Hippocampal formation (tissue), 2 donors: ENCODE measurements around the gene SIX2.

Source experiments
- DNase-seq, 2 donors: peaks; one replicate each; lab custom pipeline; 2025; lab: John Stamatoyannopoulos, UW

The SIX2 gene

DNA sequence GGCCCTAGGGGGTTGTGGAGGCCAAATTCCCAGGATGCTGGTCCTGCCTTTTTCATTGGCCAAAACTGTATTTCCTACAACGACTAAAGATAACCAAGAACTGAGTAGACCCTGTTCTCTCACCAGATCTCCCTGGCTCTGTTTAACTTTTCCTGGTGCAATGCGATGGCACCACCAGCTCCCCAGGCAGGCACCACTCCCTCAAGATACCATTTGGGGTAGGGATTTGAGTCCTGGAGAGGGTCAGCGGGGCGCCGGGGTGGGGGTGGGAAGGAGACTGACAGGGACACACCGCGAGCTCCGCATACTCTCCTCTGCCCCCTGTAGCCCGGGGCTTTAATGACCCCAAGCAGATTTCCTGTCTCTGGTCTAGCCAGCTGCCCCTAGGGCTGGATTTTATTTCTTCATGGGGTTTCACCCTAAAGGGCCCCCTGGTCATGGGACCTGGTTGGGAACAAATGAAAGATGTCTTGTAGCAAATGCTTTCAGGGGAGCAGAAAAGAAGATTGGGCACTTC, 7.3 kb downstream of the SIX2 start:
- no peak for DNase-seq

DNA sequence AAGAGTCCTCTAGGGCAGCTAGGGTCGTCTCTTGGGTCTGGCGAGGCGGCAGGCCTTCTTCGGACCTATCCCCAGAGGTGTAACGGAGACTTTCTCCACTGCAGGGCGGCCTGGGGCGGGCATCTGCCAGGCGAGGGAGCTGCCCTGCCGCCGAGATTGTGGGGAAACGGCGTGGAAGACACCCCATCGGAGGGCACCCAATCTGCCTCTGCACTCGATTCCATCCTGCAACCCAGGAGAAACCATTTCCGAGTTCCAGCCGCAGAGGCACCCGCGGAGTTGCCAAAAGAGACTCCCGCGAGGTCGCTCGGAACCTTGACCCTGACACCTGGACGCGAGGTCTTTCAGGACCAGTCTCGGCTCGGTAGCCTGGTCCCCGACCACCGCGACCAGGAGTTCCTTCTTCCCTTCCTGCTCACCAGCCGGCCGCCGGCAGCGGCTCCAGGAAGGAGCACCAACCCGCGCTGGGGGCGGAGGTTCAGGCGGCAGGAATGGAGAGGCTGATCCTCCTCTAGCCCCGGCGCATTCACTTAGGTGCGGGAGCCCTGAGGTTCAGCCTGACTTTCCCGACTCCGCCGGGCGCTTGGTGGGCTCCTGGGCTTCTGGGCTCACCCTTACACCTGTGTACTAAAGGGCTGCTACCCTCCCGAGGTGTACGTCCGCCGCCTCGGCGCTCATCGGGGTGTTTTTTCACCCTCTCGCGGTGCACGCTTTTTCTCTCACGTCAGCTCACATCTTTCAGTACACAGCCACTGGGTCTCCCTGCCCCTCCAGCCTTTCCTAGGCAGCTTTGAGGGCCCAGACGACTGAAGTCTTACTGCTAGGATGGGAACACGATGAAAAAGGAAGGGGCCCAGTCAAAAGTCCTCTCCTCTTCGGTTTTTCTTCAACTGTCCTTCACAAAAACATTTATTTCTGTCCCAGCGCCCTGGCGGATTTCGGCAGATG, 8.1 kb downstream of the SIX2 start:
- no peak for DNase-seq

DNA sequence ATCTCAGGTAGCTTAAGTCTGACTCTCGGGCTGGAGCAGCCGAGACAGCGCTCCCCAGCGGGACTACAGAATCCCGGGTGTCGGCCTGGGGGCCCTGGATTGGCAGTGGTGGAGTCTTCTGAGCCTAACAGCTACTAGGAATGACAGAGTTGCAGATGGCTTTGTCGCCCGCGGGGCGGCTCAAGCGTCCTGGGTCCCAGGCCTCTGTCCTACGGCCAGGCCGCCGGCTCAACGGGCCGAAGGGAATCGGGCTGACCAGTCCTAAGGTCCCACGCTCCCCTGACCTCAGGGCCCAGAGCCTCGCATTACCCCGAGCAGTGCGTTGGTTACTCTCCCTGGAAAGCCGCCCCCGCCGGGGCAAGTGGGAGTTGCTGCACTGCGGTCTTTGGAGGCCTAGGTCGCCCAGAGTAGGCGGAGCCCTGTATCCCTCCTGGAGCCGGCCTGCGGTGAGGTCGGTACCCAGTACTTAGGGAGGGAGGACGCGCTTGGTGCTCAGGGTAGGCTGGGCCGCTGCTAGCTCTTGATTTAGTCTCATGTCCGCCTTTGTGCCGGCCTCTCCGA, 8.8 kb downstream of the SIX2 start:
- no peak for DNase-seq

DNA sequence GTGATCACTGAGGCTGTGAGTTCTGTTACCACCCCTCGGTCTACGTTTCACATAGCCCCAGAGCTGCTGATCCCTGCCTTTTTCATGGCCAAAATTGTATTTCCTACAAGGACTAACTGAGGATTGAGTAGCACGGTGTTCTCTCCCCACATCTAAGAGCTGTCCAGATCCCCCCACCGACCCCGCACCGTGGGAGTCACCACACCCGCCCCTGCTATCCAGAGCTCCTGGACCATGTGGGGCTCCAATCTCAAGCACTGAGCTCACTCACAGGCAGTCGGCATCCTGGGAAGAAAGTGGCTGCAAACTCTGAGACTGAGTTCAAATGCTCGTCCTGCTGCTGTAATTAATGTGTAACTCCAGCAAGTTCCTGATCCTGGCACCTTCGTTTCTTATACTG, 9.7 kb downstream of the SIX2 start:
- DNase-seq: no peak

DNA sequence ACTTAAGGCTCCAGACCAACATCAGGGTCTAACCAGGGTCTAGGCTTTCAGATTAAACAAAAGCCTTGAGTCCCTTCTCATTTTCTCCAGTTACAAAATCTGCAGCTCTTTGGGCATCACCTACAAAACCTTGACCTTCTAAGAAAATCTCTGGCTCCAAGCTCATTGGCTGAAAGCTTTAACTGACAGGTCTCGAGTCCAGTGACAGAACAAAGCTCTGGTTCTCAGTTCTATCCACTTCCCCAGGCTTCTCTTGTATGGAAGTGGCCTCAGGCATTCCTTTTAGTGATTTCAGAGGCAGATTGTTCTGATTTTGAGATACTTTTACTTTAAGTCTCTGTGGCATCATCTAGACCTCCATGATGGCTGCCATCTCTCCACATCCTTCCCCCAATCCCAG, 11.3 kb downstream of the SIX2 start:
- no peak for DNase-seq

DNA sequence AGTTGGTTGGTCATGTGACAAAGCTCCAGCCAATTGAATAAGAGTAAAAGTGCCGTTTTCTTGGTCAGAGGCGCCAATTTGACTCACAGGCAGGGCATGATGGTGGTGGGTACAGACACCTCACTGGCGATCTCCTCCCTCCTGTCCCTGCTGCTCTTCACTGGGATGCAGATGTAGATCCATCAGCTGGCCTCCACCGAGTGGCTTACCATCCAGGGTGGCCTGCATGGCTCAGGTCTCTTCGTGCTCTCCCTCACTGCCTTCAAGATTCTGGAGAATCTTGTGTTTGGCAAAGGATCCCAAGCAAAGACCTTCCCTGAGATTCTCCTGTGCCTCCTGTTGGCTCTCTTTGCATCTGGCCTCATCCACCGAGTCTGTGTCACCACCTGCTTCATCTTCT, 12.9 kb downstream of the SIX2 start:
- no peak for DNase-seq

DNA sequence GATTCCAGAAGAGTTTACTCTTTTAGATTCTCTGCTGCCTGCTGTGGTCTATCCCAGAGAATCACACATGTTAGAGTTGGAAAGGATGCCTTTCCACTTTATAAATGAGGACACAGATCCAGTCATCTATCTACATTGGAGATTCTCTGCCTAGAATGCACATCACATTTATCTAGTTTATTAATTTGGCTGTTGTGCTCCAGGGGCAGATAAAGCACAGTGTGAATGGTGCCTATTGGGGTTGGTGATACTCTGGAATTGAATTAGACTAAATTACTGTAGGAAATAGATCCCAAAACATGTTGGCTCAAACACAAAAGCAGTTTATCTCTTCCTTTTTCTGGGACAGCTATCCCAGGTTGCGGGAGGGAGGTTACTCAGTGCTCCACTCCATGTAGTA, 14.9 kb downstream of the SIX2 start:
- no peak for DNase-seq

DNA sequence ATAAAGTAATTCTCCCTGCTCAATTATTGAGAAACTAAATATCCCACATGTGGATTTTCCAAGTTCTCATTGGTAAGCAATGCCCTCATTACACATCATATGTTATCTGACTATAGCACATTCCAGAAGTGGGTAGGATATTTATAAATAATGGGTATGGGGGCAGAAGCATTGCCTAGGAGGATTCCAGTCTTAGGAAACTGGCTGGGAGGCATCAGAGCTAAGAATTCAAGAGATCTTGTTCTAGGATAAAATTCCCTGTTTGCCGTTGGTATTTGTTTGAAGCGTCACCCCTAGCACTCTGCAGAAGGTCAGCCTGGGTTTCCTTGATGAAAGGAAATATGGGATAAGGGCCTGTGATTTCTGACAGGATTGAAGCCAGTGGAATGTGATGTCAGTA, 20.1 kb downstream of the SIX2 start:
- no peak for DNase-seq

DNA sequence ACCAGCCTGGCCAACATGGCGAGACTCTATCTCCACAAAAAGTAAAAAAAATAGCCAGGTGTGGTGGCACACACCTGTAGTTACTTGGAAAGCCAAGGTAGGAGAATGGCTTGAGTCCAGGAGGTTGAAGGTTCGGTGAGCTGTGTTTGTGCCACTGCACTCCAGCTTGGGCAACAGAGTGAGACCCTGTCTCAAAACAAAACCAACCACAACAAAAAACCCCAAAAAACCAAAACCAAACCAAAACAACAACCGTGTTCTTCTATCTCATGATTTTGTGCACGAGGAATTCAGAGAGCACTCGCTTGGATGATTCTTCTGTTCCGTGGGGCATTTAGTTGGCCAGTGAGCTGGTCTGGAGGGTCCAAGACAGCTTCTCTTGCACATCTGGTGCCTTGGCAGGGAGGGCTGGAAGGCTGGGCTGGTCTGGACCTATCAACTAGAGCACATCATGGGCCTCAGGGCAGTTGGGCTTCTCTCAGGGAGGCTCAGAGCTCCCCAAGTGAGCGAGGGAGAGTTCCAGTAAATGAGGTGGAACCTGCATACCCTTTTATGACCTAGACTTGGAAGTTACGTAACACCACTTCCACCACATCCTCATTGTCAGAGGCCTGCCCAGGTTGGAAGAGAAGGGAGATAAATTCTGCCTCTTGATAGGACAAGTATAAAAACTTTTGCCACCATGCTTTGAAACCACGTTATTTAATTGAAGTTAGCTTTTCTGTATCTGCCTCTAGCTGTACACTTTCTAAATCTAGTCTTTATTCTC, 25.2 kb downstream of the SIX2 start:
- DNase-seq: no peak

DNA sequence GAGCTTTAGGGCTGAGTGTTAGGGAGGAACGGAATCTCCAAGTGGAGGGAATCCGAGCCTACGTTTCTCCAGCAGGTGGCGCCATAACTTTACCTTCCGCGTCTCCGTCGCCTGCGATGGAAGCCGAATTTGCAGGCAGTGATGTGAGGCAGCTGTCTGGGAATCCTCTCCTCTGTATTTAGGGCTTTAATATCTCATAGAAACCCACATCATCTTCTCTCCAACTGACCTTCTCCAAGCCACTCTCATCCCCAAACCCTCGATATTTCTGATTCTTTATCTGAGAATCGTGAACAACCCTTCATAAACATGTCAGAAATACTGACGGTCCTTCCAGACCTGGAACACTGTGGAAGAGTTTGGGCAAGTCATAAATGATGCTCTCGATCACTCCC, 27.5 kb downstream of the SIX2 start:
- peak; percentile 51 to 62 for DNase-seq

DNA sequence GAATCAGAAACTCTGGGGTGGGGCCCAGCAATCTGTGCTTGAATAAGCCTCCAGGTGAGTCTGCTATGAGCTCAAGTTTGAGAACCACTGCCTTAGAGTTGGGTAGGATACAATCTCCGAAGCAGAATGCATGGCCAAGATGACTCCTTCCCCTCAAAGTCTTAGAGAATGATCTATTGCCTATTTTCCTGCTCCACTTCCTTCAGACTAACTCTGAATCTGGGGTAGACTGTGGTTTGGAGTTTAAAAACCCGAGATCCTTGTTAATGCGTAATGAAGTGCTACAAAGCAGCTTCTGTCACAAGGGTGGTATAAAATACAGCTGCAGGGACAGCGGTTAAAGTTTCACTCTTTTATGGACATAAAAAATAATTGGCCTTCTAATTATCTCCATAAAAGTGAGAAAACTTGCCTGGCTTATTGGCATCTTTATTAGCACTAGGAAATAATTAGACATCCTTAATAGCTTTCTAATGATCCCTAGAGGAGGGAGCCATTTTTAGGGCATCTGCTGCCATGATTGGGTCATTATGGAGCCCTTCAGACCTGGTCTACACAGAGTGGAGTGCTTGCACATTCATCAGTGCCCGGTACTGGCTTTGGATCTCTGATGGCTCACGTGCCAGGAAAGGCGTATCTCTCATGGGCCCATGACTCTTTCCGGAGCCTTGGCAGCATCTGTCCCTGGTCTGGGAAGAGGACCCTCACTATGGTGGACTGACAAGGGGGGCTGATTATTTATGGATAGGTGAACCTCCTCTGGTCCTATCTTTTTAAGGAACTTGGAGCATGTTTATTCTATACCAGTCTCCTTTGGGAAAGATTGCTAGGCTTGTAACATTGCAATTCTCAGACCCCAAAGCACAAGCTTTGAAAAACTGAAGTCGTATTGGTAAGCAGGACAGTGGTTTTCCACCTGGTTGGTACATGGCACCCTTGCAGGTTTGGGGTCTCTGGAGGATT, 28.2 kb downstream of the SIX2 start:
- no peak for DNase-seq

DNA sequence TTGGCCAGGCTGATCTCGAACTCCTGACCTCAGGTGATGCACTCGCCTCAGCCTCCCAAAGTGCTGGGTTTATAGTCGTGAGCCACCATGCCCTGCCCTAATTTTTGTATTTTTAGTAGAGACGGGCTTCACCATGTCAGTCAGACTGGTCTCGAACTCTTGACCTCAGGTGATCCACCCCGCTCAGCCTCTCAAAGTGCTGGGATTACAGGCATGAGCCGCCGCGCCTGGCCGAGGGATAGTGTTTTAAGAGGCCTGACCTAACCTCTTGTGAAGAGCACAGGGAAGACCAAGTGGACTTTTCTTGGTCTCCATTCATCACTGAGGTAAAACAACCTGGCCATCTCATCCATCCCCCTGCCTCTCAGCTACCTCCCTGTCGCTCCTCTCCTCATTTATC, 29.7 kb downstream of the SIX2 start:
- no peak for DNase-seq

DNA sequence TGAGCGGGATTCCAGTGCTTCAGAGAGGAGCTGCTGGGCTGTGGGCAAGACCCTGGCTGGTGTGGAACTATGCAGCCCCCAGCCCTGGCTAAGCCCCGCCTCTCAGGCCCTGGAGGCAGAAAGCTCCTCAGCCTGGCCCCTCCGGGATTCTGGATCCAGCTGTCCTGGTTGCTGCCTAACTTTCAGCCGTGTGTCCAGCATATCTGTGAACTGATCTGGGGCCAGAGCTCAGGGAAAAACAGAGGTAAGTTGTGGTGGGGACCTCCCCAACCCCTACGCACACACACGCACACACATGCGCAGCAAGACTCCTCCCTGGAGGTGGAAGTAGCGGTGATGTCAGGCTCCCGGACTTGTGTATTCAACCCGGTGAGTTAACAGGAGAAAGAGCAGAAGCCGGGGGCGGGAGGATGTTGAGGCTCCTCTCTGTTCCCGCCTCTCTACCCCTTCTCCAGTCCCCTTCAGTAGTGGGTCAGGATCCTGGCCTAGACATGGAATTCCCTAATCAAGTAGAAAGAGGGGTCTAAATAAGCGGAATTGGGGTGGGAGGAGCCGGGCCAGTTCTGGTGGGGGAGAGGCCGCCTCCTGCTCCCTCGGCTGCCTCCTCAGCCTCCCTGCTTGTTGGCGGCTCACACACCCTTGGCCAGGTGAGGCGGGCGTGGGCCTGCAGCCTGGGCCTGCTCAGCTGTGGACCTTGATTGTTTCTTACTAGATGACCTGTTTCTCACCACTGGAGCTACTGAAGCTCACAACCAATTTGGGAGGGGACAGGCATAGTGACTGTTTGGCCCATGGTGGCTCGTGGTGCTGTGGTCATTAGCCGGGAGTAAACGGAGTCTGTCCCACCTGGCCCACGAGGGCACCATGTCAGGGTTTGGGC, 33.4 kb downstream of the SIX2 start:
- no peak for DNase-seq

DNA sequence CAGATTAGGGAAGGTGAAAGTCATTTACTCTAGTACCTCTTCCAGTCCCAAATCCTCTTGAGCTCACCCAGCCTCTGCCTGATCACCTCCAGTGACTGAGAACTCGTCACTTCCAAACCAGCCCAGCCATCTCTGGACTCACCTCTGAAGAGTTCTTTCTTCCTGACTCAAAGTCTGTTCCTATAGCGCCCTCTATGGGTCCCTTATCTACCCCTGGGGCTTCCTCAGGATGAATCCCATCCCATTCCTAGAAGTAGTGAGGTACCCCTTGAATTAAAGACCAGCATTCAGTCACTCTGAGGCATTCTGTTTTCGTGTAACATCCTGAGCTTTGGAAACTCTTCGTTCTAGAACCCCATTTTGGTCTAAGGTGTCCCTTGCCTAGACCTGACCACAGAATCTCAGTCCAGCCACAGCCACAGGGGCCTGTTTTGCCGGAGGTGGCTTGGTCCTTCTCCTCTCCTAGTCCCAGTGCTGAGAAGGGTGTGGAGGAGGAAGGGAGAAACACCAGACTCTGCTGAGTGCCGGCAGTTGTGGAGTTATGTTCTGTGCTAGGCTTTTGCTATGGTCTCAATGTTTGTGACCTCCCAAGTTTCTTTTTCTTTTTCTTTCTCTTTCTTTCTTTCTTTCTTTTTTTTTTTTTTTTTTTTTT, 35.1 kb downstream of the SIX2 start:
- no peak for DNase-seq

DNA sequence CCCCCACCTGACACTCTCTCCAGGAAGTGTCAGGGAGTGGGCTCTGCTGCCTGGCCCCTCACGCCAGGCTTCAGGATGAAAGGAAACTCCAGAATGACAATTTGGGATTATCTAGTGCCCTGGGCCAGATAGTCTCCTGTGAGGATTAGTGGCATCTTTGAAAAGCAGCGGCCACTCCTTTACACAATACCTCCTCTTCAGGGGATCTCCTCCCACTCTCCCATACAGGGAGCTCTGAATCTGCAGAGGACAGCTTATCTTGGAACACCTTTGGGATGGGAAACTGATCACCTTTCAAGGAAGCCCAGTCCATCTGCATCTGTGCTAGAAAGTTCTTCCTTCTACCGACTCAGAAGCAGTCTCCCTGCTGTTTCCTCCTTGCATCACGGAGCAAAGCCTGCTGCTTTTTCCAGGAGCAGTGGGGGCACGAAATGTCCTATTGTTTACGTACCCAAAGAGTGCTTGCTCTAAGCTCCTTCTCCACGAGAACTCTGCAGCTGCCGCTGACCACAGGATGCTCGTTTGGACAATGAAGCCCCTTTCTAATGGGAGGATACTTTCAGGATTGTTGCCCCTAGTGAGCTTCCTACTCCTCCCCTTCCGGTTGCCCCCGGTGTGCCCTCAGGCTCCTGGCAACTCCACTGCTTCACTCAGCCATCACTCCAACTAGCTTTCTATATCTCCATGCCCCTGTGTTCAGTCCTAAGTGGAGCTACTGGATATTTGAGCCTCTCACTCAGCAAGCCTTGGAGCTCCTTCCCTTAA, 36.3 kb downstream of the SIX2 start:
- no peak for DNase-seq

DNA sequence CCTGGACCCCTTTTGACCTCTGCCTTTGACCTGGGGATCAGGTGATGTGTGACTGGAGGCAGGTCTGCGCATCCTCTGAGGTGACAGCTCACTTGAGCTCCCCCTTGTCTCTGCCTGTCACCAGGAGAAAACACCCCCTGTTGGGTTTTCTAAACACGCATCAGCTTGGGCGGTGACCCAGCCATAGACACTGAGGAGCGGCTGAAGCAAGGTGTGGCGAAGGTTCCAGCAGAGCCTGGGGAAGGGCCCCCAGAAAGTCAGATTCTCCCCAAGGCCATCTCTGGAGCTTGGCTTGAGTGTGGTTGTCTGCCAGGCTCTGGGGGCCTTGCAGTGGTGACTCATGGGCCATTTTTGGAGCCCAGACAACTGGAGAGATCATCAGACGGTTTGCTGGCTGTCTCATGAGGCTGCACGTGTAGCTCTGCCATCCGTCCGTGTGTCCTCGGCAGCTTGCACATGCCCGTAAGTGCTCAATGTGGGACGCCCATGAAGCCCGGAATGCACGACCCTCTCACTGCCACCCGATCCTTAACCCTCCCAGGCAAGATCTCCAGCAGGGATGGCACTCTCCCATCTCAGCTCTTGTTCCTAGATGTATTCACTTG, 38.3 kb downstream of the SIX2 start:
- no peak for DNase-seq

DNA sequence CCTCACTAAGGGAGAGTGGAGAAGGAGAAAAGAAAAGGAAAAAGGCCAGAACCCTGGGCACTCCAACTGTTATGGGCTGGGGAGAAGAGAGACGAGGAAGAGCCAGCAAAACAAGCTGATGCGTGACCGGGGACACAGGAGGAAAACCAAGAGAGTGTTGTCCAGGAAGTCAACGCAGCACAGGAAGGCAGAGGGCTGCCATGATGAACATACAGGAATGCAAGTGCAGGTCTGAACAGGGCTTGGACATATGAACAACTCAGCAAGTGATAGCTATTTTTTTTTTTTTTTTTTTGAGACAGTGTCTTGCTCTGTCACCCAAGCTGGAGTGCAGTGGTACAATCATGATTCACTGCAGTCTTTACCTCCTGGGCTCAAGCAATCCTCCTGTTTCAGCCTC, 39.3 kb downstream of the SIX2 start:
- DNase-seq: no peak

DNA sequence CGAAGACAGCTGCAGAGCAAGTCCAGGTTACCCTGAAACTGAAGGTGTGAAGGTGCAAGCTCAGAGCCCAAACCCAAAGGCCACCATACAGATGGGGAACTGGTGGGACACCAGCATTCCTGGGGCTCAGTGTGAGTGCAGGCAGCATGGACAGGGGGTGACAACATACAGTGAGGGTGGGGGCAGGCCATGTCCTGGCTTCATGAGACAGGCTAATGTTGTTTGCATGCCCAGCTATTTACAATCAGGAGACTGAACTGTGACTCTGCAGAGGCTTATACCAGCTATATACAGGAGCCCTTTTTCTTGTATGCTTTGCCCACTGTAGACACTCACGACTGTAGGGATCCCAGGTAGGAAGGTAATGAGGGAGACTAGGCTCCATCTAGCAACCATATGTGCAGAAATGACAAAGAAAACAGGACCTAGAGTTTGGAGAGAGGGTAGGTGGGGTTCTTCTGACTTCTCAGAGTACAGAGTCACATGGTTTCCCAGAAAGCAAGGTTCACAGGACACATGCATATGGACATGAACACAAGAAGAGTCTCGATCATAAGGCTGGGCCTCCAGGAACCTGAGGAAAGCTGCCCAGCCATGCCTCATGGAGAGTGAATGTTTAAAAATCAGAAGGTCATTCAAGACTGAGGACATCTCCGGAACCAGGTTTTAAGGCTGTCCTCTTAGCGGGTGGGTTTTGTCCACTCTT, 41.4 kb downstream of the SIX2 start:
- DNase-seq: no peak
